OCI-M1 (cell line): ENCODE measurements around the gene SOX9.

ENCODE experiments used
- DNase-seq: peaks from one replicate; lab custom pipeline; 2025; lab: John Stamatoyannopoulos, UW

SOX9 gene

GRCh38 chr17:72120642-72121163 is at the start of gene SOX9:
SOX9 (plus strand) TSS chr17:72121020; CDS start chr17:72121392, 372 bp downstream.
- DNase-seq = no peak

GRCh38 chr17:72071330-72071729 is 49.5 kb upstream of the SOX9 start:
- DNase-seq = no peak

- no peak for DNase-seq
These were observed 44.7 kb upstream of the SOX9 start for GRCh38 chr17:72075995-72076677.

GRCh38 chr17:72076678-72077030 is 44.2 kb upstream of the SOX9 start:
- DNase-seq = no peak

GRCh38 chr17:72077326-72077960 is 43.4 kb upstream of the SOX9 start:
- DNase-seq = no peak

- no peak for DNase-seq
These were observed 41.1 kb upstream of the SOX9 start for GRCh38 chr17:72079700-72080099.

- no peak for DNase-seq
These were observed 32.9 kb upstream of the SOX9 start for GRCh38 chr17:72087876-72088275.

- no peak for DNase-seq
These were observed 31.3 kb upstream of the SOX9 start for GRCh38 chr17:72089453-72089987.

- no peak for DNase-seq
These were observed 30.7 kb upstream of the SOX9 start for GRCh38 chr17:72090108-72090507.

- no peak for DNase-seq
These were observed 28.0 kb upstream of the SOX9 start for GRCh38 chr17:72092710-72093322.

- no peak for DNase-seq
These were observed 27.1 kb upstream of the SOX9 start for GRCh38 chr17:72093707-72094106.

GRCh38 chr17:72095316-72095715 is 25.5 kb upstream of the SOX9 start:
- DNase-seq = no peak

- DNase-seq = no peak
These were observed 23.7 kb upstream of the SOX9 start for GRCh38 chr17:72097144-72097543.

- no peak for DNase-seq
These were observed 20.9 kb upstream of the SOX9 start for GRCh38 chr17:72099919-72100318.

GRCh38 chr17:72100470-72100869 is 20.4 kb upstream of the SOX9 start:
- no peak for DNase-seq

GRCh38 chr17:72101526-72101925 is 19.3 kb upstream of the SOX9 start:
- no peak for DNase-seq

GRCh38 chr17:72102366-72102765 is 18.5 kb upstream of the SOX9 start:
- no peak for DNase-seq

- no peak for DNase-seq
These were observed 16.5 kb upstream of the SOX9 start for GRCh38 chr17:72104164-72104862.

GRCh38 chr17:72104863-72105234 is 16.0 kb upstream of the SOX9 start:
- DNase-seq = no peak

GRCh38 chr17:72107100-72107499 is 13.7 kb upstream of the SOX9 start:
- no peak for DNase-seq

GRCh38 chr17:72110231-72110941 is 10.4 kb upstream of the SOX9 start:
- no peak for DNase-seq

GRCh38 chr17:72110942-72111318 is 9.9 kb upstream of the SOX9 start:
- DNase-seq = no peak
